Astrocyte of the cerebellum (primary cell): ENCODE data around the gene DRAM1.

ENCODE experiments used
- DNase-seq: peaks from one replicate; pipeline ENCODE4 v3.0.0-alpha.2; 2011; ENCODE audit warnings: low read depth
- H3K4me3 ChIP-seq: 2 replicates; pipeline ENCODE4 v1.5.1; 2011; ENCODE audit warnings: mild to moderate bottlenecking, low read depth, low read length, moderate library complexity
- CTCF ChIP-seq: IDR thresholded peaks from 2 replicates; pipeline ENCODE4 v1.5.1; 2012; ENCODE audit warnings: low read length, low read depth, moderate library complexity, mild to moderate bottlenecking; ENCODE audit errors: missing control alignments
- in situ Hi-C: cut with HindIII; loops from 2 replicates; pipeline ENCODE4 v1.10.0; 2017; ENCODE audit warnings: low sequenced_read_pairs

The DRAM1 gene

GRCh38 chr12:101948365-101948764, 71.0 kb downstream of the DRAM1 start:
- no peak overlapping the region for H3K4me3 ChIP-seq
- DNase-seq, result no peak
- no peak for TF ChIP-seq CTCF
- in situ Hi-C loops, result no loop called here

GRCh38 chr12:101951002-101951670, 73.8 kb downstream of the DRAM1 start:
- in situ Hi-C loops, result no loop called here
- no peak for DNase-seq
- no peak for TF ChIP-seq CTCF
- no peak overlapping the region for H3K4me3 ChIP-seq

GRCh38 chr12:101954113-101954512, 76.7 kb downstream of the DRAM1 start:
- in situ Hi-C loops, result no loop called here
- no peak overlapping the region for H3K4me3 ChIP-seq
- no peak for DNase-seq
- no peak for TF ChIP-seq CTCF

- no peak overlapping the region for H3K4me3 ChIP-seq
- TF ChIP-seq CTCF, result no peak
- in situ Hi-C loops, result no loop called here
- no peak for DNase-seq
These were observed 77.3 kb downstream of the DRAM1 start for GRCh38 chr12:101954676-101955075.

- no peak overlapping the region for H3K4me3 ChIP-seq
- in situ Hi-C loops, result no loop called here
- no peak for TF ChIP-seq CTCF
- DNase-seq, result no peak
These were observed 80.0 kb downstream of the DRAM1 start for GRCh38 chr12:101957252-101957959.

- in situ Hi-C loops, result no loop called here
- no peak overlapping the region for H3K4me3 ChIP-seq
- no peak for DNase-seq
- TF ChIP-seq CTCF, result no peak
These were observed 82.2 kb downstream of the DRAM1 start for GRCh38 chr12:101959607-101960006.
